ENCODE measurements around the gene ZNF14.

DNA sequence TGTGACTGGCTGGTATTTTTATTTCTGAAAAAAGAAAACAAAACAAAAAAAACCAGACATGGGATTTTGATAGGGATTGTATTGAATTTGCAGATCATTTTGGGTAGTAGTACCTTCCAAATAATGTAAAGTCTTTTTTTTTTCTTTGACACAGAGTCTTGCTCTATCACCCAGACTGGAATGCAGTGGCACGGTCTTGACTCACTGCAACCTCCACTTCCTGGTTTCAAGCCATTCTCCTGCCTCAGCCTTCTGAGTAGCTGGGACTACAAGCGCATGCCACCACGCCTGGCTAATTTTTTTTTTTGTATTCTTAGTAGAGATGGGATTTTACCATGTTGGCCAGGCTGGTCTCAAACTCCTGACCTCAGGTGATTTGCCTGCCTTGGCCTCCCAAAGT, 60.1 kb downstream of the ZNF14 start:
- TF ChIP-seq, protein P1, sequence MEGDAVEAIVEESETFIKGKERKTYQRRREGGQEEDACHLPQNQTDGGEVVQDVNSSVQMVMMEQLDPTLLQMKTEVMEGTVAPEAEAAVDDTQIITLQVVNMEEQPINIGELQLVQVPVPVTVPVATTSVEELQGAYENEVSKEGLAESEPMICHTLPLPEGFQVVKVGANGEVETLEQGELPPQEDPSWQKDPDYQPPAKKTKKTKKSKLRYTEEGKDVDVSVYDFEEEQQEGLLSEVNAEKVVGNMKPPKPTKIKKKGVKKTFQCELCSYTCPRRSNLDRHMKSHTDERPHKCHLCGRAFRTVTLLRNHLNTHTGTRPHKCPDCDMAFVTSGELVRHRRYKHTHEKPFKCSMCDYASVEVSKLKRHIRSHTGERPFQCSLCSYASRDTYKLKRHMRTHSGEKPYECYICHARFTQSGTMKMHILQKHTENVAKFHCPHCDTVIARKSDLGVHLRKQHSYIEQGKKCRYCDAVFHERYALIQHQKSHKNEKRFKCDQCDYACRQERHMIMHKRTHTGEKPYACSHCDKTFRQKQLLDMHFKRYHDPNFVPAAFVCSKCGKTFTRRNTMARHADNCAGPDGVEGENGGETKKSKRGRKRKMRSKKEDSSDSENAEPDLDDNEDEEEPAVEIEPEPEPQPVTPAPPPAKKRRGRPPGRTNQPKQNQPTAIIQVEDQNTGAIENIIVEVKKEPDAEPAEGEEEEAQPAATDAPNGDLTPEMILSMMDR (IDR thresholded peaks at IDR 0.05 in 4 of 5, conservative IDR thresholded peaks at IDR 0.05 in 1 of 5): no peak
- no peak for TF ChIP-seq POLR2A (IDR thresholded peaks at IDR 0.05)

Measured in gastrocnemius medialis (tissue), 4 donors.